NCI-H1436 treated with DMSO at 0.1 percent for 48 hours (cell line): ENCODE data around the gene RASGRP3.

Experiments
- DNase-seq: peaks from one replicate; lab custom pipeline; 2025; lab: John Stamatoyannopoulos, UW

RASGRP3 gene

DNA sequence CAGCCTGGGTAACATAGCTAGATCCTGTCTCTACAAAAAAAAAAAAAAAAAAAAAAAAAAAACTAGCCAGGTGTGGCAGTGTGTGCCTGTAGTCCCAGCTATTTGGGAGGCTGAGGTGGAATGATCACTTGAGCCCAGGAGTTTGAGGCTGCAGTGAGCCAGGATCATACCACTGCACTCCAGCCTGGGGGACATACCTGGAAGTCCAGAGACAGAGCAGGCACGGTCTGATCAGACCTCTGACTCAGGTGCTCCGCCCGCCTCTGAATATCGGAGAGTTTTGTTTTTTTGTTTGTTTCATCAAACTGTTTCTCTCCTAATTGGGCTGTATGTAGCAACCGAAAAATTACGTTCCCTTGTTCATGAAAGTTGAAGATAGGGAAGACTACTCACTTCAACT lies 49.2 kb downstream of the RASGRP3 start:
- DNase-seq = no peak

DNA sequence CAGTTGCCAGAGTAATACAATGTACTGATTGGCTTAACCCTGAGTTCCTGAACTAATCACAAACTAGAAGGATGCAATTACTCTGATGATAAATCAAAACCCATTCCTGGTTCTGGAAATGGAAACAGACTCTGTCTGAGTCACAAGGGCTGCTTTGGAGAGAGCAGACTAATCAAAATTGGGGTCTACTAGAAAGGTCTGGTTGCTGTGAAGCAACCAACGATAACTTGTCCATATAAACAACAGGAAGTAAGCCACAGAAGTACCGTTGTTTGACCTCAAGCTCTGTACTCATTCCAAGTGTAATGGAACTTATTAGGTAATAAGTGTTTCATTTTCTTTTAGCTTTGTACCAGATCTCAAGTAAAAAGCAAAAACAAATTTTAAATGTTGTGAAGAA lies 49.7 kb downstream of the RASGRP3 start:
- DNase-seq = no peak

DNA sequence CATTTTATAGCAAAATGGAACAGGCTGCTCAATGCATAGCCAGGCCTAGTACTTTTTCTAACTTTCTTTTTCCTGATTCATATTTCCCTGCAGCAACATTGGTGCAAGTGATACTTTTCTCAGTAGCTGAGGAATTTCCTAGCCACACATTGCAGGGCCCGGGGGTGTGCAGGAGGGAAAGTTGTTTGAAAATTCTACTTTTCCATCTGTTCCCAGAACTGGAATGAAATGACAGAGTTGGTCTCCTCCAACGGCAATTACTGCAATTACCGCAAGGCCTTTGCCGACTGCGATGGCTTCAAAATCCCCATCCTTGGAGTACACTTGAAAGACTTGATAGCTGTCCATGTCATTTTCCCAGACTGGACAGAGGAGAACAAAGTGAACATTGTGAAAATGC lies 50.5 kb downstream of the RASGRP3 start:
- DNase-seq = no peak

DNA sequence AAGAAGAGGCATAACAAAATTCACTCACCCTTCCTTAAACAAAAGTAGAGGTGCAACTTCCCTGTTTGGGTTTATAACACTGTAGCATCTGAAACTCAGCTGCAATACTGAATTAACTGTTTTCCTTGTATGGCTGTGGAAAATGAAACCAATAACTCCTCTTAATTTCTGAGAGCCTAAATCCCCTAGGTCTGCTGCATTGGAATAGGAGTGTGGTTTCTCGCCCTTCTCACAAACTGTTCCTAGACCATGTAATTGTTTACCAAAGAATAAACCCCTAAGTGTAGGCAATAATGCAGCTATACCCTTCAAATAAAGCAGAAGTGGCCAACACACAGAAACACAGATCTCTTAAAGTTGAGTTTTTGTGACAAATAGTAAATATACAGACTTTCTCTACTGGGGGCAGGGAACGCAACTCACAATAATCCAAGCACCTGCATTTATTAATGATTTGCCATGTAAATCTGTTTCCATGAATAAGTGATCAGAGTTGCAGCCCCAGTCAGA lies 52.0 kb downstream of the RASGRP3 start:
- DNase-seq = no peak

DNA sequence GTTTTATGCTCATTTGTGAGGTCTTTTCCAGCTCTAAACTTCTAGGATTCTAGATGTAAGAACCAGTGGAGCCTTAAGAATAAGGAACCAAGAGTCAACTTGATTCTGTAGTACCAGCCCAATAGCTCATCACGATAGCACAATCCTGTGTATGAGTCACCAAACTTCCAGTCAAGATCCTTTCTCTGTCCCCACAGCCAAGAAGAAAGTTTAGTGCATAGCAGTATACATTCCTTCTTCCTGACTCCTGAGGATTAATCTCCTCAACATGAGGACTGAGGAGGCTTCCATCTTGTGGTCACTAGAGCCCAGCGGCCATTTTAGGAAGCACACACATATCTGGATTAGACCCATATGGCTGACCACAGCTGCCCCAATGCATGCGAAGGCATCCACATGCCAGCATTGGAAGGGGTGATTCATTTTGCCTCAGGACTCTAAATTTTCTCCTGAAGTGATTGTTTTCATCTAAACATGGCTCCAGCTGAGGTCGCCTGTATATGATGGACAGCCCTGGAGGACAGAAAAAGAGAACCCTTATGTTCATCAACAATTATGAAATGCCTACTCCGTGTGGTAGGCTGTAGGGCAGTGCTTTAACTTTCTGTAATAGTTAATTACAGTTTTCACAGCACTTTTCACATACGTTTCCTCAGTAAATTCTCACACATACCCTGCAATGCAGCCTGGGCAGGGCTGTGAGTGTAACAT lies 53.5 kb downstream of the RASGRP3 start:
- no peak for DNase-seq

DNA sequence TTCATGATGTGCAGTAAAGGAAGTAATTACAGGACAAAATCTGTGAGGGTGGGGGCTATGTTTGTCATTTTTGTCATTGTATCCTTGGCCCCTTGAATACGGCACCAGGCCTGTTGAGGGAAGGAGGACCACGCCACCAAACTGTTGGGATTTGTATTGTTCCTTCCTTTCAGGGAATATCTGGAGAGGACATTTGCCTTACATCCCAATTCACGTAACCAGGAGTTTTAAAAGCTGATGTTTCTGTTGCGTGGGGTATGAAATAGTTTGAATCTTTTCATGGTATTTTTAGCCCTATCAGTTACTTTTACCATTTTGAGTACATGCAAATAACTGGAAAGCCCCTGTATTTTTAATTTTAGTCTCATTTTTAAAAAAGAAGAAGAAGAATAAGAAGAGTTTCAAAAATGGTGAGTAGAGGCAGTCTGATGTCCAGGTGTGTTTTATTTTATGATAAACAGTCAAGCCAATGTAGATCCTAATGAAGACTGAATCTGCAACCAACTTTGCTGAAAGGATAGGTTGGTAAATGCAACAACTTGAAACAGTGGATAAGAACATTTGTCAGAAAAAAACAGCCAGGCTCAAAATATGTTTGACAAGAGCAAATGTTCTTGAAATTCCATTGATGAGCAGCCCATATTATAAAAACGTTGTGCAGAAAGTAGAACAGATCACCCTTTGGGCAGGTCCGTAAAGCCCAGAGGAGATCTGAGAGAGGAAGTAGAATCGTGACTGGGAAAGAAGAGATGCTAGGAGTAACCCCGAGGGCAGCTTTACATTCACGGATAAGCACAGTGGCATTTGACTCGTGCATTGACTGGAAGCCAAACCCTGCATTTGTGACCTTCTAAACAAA lies 54.5 kb downstream of the RASGRP3 start:
- no peak for DNase-seq

DNA sequence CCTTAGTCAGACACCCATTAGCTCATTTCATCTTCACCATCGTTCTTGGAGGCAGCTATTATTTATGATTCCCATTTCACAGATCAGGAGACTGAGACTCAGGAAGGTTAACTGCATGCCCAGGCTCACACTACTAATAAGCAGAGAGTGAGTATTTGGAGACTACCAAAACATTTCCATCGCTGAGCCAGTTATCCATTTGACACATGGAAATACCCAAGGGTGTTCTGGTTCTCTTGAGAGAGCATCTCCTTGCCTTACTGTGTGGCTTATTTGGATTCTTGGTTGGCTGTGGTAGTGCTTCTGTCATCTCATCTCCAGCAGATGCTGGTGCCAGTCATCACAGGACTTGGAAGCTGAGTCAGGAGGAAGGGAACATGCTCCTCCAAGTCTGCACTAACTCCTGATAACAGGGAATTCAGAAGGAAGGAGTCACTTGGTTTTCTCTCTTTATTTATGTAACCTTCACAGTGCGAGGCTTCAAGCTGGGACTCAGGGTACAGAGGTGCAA lies 55.2 kb downstream of the RASGRP3 start:
- no peak for DNase-seq

DNA sequence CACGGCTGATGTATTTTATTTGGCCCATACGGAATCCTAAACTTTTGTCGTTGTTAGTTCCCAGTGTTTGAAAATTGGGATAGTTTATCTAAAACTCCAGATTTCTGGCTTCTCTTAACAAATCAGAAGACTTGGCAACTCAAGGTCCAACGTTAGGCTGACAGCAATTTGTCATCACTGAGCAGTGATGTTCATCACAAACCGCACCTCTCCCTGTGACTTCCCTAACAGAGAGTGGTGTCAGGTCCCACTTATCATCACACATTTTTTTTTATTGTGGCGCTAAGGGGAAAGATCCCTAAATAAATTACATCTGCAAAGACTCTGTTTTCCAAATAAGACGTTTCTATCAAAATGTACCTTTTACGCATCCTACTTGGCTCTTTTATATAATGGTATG lies 55.7 kb downstream of the RASGRP3 start:
- DNase-seq = no peak

GRCh38 chr2:33532966-33533365 lies 56.5 kb downstream of the RASGRP3 start:
- no peak for DNase-seq

DNA sequence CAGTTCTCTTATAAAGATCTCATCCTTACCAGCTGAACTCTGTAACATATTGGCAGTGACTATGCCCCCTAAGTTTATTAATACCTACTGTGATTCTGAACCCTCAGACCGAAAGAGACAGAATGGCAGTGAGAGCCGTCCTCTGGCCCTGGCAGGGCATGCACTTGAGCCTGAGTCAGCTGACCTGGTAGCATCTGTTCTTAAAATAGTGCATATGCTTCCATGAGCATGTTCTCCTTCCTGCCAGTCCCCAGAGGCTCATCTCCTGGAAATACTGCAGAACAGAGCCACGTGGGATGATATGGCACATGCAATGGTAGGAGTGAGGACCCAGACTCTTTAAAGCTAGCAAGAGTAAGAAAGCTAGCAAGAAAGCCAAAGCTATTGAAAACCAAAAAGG lies 59.0 kb downstream of the RASGRP3 start:
- no peak for DNase-seq

DNA sequence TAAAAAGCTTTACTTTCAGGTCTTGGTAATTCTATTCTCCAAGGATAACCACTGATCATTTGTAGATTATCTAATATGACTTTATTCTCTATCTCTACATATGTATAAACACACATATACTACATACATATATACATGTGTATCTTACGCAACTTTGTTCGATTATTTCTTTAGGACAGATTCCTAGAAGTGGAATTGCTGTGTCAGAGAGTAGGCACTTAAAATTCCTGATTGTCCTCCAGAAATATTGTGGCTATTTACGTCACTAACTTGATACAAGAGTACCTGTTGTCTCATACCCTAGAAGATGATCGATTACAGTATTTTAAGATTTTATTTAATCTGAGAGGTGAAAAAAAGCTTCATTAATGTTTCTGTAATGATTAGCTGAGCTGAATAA lies 64.8 kb downstream of the RASGRP3 start:
- no peak for DNase-seq

GRCh38 chr2:33550206-33550605 lies 73.8 kb downstream of the RASGRP3 start:
- DNase-seq = no peak

DNA sequence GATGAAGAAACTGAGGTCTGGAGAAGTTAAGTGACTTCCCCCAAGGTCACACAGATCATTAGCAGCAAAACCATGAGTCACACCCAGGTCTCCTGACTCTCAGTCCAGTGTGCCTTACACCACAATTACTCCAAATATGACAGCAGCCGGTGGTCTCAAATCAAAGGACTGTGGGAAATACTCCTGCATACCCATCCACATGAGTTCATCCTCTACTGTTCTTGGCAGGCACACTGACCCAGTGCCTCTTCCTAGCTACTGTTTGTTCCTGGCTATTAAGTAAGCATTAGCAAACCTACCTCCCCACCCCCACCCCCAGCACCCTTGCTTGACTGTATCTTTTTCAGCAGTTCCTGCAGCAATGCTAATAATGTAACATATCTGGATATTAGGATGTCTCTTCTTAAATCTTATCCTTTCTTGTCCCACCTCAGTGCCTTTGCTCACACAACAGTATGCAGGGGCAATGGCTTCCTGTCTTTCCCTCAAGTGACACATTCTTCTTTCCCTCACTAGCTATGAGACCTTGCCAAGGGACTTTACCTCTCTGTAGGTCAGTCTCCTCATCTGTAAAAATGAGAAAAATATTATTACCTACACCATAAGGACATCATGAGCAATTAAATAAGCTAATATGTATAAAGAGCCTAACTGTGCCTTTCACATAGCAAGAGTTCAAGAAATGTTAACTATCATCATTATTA lies 76.5 kb downstream of the RASGRP3 start:
- no peak for DNase-seq

- no peak for DNase-seq
Observed at GRCh38 chr2:33555681-33556080, 79.2 kb downstream of the RASGRP3 start.

DNA sequence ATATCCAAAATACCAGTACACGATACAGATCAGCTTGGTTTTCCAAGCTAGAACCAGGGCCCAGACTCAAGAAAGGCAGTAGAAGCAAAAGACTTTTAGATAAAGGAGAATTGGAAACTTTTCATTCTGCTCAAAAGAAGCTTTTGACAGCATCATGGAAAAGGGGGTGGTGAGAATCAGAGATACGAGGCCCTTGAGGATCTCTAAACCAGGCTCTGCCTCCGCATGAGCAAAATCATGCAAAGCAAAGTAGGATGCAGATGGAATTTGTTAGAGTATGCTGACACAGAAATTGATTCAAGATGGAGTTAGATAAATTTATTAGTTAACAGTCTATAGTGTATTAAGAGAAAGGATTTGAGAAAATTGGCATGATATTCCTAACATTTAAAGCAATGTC lies 82.9 kb downstream of the RASGRP3 start:
- DNase-seq = no peak

DNA sequence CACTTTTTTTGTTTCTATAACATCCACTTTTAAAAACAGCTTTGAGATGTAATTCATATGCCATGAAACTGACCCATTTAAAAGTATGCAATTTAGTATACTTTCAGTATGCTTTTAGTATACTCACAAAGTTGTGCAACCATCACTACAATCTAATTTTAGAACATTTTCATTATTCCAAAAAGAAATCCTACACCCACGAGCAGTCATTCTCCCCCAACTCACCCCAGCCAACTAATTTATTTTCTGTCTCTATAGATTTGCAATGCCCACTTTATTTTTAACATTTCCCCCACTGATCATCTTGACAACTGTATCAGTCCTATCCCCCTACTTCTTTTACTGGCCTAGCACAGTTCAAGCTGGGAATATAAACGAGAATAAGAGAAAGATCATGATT lies 83.6 kb downstream of the RASGRP3 start:
- DNase-seq = no peak

- no peak for DNase-seq
Observed at GRCh38 chr2:33561872-33562271, 85.4 kb downstream of the RASGRP3 start.

- DNase-seq = no peak
Observed at GRCh38 chr2:33570681-33571080, 94.2 kb downstream of the RASGRP3 start.

DNA sequence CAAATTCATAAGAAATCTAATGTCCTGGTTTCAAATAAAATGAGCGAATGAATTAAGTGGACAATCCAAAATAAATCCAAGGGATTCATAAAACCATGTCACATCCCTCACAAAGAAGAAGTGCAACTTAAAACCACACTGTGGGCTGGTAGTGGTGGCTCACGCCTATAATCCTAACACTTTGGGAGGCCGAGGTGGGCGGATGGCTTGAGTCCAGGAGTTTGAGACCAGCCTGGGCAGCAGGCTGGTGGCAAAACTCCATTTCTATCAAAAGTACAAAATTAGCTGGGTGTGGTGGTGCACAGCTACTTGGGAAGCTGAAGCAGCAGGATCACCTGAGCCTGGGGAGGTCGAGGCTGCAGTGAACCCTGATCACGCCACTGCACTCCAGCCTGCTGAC lies 97.2 kb downstream of the RASGRP3 start:
- DNase-seq = no peak

DNA sequence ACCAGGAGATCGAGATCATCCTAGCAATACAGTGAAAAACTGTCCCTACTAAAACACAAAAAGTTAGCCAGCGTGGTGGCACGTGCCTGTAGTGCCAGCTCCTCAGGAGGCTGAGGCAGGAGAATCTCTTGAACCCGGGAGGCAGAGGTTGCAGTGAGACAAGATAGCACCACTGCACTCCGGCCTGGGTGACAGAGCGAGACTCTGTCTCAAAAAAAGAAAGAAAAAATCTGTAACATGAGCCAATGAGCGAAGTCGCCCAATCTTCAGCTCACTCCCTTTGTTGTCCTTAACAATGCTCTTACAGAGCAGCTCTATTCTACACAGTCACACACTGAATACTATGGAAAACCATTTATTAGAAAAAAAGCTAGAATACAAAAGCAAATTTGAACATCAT lies 100.6 kb downstream of the RASGRP3 start:
- DNase-seq = no peak

DNA sequence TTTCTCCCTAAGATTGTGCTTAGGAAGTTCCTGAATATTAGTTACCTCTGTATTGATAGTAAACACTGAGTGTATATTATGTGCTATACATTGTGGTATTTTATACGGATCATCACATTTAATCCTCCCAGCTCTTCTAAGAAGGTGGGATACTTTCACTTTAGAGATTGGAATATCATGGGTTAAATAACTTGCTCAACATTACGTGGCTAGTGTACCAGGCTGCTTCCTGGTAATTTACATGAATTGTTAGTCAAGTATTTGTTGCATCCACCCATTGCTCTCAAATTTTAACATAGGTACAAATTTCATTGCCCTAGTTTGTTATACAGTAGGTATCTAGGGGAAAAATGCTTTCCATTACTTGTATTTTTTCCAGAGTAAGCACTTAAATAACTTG lies 101.2 kb downstream of the RASGRP3 start:
- DNase-seq = no peak

GRCh38 chr2:33579227-33579626 lies 102.8 kb downstream of the RASGRP3 start:
- DNase-seq = no peak

DNA sequence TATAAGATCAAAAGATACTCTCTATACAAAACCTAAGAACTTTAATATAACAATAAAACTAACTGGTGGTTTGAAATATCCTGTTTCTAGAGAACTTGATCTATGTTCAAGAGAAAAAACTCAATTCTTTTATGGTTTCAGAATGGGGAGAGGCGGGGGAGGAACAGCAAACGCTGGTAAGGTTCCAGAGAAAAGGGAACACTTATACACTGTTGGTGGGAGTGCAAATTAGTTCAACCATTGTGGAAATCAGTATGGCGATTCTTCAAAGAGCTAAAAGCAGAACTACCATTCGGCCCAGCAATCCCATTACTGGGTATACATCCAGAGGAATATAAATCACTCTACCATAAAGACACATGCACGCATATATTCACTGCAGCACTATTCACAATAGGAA lies 105.4 kb downstream of the RASGRP3 start:
- no peak for DNase-seq
